Endothelial cell of umbilical vein (primary cell): ENCODE data around the gene FOXM1. TPM values are rescaled to one million over a fixed set of nuclear protein-coding genes. Genes with fewer than 3 reads are reported as not detected.

Source experiments
- BruUV-seq: library from RNA; stranded (reverse); fragments of 400-500 nt; replicated peaks from 2 replicates; lab custom pipeline; 2021; lab: Mats Ljungman, UMichigan
- CTCF ChIA-PET: fragments of 300-600, 350-600 bp; sonication (Branson Sonifier 250); formaldehyde crosslinking; loops from one replicate; lab custom pipeline; 2021; ENCODE audit warnings: antibody characterized with exemption, inconsistent platforms; lab: Charles Lee
- POLR2A ChIA-PET: fragments of 300-600, 350-600 bp; sonication (Branson Sonifier 250); formaldehyde crosslinking; loops from one replicate; lab custom pipeline; 2021; ENCODE audit warnings: antibody characterized with exemption, inconsistent platforms; lab: Charles Lee
- DNase-seq: peaks from one replicate; pipeline ENCODE4 v3.0.0-alpha.2; 2011; ENCODE audit warnings: low read depth, low spot score
- FAIRE-seq: peaks from 2 replicates; lab custom pipeline; 2011; peaks lifted over from hg19 to GRCh38; lab: Jason Lieb, UNC
- H2AFZ ChIP-seq: 2 replicates; pipeline ENCODE4 v1.6.0; 2012; ENCODE audit warnings: low read depth, low read length, control low read depth, inconsistent platforms
- H3K27ac ChIP-seq: 2 replicates; pipeline ENCODE4 v1.5.1; 2011; ENCODE audit warnings: low read depth, mild to moderate bottlenecking, control low read depth, low read length, moderate library complexity; ENCODE audit not compliant: insufficient read depth
- H3K27me3 ChIP-seq, 2 experiments: 2 replicates each; pipeline versions ENCODE4 v1.6.0 to v1.6.1; 2011; ENCODE audit warnings: low read length in 2 of 2, mixed read lengths in 1 of 2; ENCODE audit not compliant: control insufficient read depth in 2 of 2, insufficient read depth in 2 of 2
- H3K36me3 ChIP-seq, 2 experiments: 2 replicates in 1 of 2; 3 replicates in 1 of 2; pipeline ENCODE4 v1.5.1; 2011; ENCODE audit warnings: low read length in 2 of 2, mild to moderate bottlenecking in 1 of 2, moderate library complexity in 1 of 2; ENCODE audit not compliant: control insufficient read depth in 2 of 2, insufficient read depth in 2 of 2; ENCODE audit errors: extremely low read depth in 1 of 2
- H3K4me1 ChIP-seq: 3 replicates; pipeline ENCODE4 v1.5.1; 2011; ENCODE audit warnings: mild to moderate bottlenecking, low read length; ENCODE audit not compliant: control insufficient read depth, insufficient read depth; ENCODE audit errors: extremely low read depth
- H3K4me2 ChIP-seq: 2 replicates; pipeline ENCODE4 v1.6.1; 2011; ENCODE audit warnings: low read length, control low read depth, mixed read lengths; ENCODE audit not compliant: insufficient read depth
- H3K4me3 ChIP-seq, 3 experiments: fragments of 200-600 bp in 1 of 3; sonication (generic), shearing (Covaris generic) in 1 of 3; replicated peaks in 1 of 3; 2 replicates each; pipeline ENCODE4 v1.5.1; 2011 to 2016; ENCODE audit warnings: control low read depth in 3 of 3, low read length in 3 of 3, mild to moderate bottlenecking in 2 of 3, inconsistent platforms in 1 of 3, low read depth in 1 of 3, moderate library complexity in 1 of 3; ENCODE audit not compliant: insufficient read depth in 1 of 3
- H3K79me2 ChIP-seq: 2 replicates; pipeline ENCODE4 v1.6.0; 2012; ENCODE audit warnings: low read length, inconsistent platforms; ENCODE audit not compliant: control insufficient read depth, insufficient read depth
- H3K9ac ChIP-seq: replicated peaks from 2 replicates; pipeline ENCODE3; 2011; ENCODE audit warnings: low read length, control low read depth; ENCODE audit not compliant: insufficient read depth; ENCODE audit errors: extremely low read depth
- H3K9me1 ChIP-seq: replicated peaks from 3 replicates; pipeline ENCODE4 v1.6.0; 2011; ENCODE audit warnings: mild to moderate bottlenecking, low read length; ENCODE audit not compliant: control insufficient read depth, insufficient read depth; ENCODE audit errors: extremely low read depth
- H3K9me3 ChIP-seq: replicated peaks from 2 replicates; pipeline ENCODE4 v1.5.1; 2012; ENCODE audit warnings: low read length, inconsistent platforms; ENCODE audit not compliant: control insufficient read depth, insufficient read depth
- H4K20me1 ChIP-seq: replicated peaks from 2 replicates; pipeline ENCODE3; 2011; ENCODE audit warnings: mild to moderate bottlenecking, low read length; ENCODE audit not compliant: control insufficient read depth, insufficient read depth; ENCODE audit errors: extremely low read depth
- EZH2 ChIP-seq: IDR thresholded peaks from 2 replicates; pipeline ENCODE4 v1.6.1; 2012; ENCODE audit warnings: borderline replicate concordance, low read depth, mild to moderate bottlenecking, moderate library complexity, low read length, inconsistent platforms; ENCODE audit not compliant: severe bottlenecking
- FOS ChIP-seq: IDR thresholded peaks from 2 replicates; pipeline ENCODE4 v1.6.1; 2011; ENCODE audit warnings: mild to moderate bottlenecking, low read length, moderate library complexity, borderline replicate concordance; ENCODE audit not compliant: insufficient read depth
- GATA2 ChIP-seq: IDR thresholded peaks from 2 replicates; pipeline ENCODE4 v1.7.0; 2011; ENCODE audit warnings: low read depth, mild to moderate bottlenecking, moderate library complexity, mixed read lengths, low read length; ENCODE audit not compliant: insufficient read length, insufficient read depth
- JUN ChIP-seq: IDR thresholded peaks from 2 replicates; pipeline ENCODE4 v1.6.1; 2011; ENCODE audit warnings: borderline replicate concordance, low read depth; ENCODE audit not compliant: insufficient read length, insufficient read depth
- MYC ChIP-seq: IDR thresholded peaks from one replicate; pipeline ENCODE4 v1.6.1; 2011; ENCODE audit warnings: mild to moderate bottlenecking, low read depth, low read length
- POLR2A ChIP-seq: IDR thresholded peaks from 2 replicates; pipeline ENCODE4 v1.6.1; 2012; ENCODE audit warnings: low read depth, mild to moderate bottlenecking, control low read depth, low read length
- POLR2AphosphoS5 ChIP-seq: IDR thresholded peaks from 2 replicates; pipeline ENCODE4 v1.6.1; 2012; ENCODE audit warnings: low read depth, mild to moderate bottlenecking, control low read depth, low read length, moderate library complexity; ENCODE audit not compliant: insufficient read depth
- dilution Hi-C: fragments of 300-500 bp; cut with MboI; formaldehyde crosslinking; loops from one replicate; pipeline ENCODE4 v1.15.0; 2019; ENCODE audit warnings: low sequenced_read_pairs; ENCODE audit not compliant: extremely low pct_ligation_motif_present
- intact Hi-C: fragments of 100-400 bp; cut with micrococcal nuclease; formaldehyde crosslinking; loops from one replicate; pipeline ENCODE4 v1.10.0; 2022
- polyA plus RNA-seq, 4 experiments: library from polyadenylated mRNA; depleted of rRNA in 3 of 4; stranded (reverse) in 3 of 4; unstranded in 1 of 4; fragments of >200 nt; gene quantifications; 2 replicates each; pipeline versions ENCODE4 v1.2.1 to v1.2.3, GENCODE V29; 2011 to 2012; ENCODE audit warnings: missing spikeins in 1 of 4
- total RNA-seq: library from RNA; stranded (reverse); gene quantifications from 2 replicates; pipeline ENCODE4 v1.2.3, GENCODE V29; 2021
- TF ChIP-seq, protein P1 (sequence below): IDR thresholded peaks from 2 replicates; pipeline ENCODE4 v1.6.1; 2011; ENCODE audit not compliant: insufficient read depth, insufficient read length
- TF ChIP-seq, protein P2 (sequence below), 2 donors: IDR thresholded peaks; 1 replicate in 1 of 2; 2 replicates in 1 of 2; pipeline ENCODE4 v1.5.1; 2011; ENCODE audit warnings: low read length in 2 of 2, mild to moderate bottlenecking in 2 of 2, moderate library complexity in 2 of 2, control low read depth in 1 of 2, inconsistent platforms in 1 of 2, low read depth in 1 of 2; ENCODE audit not compliant: insufficient read depth in 1 of 2; ENCODE audit errors: extremely low read depth in 1 of 2

Gene FOXM1
- total and polyA plus RNA-seq, 2 donors (not counting 3 experiments of a cell fraction or from before 2014, with no cell fraction given), result 43.5 to 136 TPM

DNA sequence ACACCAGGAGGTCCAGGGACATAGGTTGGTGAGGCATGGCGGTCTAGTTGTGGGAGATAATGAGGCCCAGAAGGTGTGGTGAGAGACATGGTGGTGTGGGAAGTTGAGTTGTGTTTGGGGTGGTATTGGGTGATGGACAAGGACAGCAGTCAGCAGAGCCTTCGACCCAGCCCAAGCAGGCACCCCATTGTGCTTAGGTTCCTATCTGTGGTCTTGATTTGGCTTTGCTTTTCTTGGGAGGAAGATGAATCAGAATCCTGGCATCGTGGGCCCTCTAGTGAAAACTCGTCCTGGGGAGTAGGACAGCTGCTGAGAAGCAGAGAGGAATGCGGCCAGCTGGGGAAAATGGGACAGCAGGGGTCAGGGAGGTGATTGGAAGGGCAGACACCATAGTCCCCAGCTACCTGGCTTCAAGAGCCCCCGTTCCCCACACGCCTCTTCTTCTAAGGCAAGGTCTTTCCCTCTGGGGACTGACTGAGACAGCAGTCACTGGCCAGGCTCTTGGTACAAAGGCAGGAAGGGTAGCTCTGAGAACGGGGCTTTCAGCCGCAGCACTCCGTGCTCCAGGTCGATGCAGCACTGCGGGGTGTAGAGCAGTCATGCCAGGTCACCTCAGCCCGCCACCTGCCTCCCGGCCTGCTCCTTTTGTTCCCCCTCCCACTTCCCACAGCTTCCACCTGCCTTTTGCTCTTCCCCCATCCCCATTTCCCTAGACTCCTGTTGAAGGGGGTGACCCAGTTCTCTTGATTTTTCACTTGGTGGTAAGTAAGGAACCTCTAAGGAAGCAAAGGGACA is 50.1 kb downstream of the FOXM1 start:
- no peak overlapping the region for H3K4me3 ChIP-seq
- no peak overlapping the region for H3K4me2 ChIP-seq
- no peaks in the 10 kb centered on the region for H3K27me3 ChIP-seq
- H2AFZ ChIP-seq, result no peak overlapping the region
- no peaks in the 10 kb centered on the region for H3K79me2 ChIP-seq
- peaks cover 15 to 35% of the 10 kb centered on the region in 2 experiments for H3K36me3 ChIP-seq
- H3K4me1 ChIP-seq, result no peaks in the 10 kb centered on the region
- intact Hi-C loops (no loop called here), dilution Hi-C loops (no loop called here)
- DNase-seq (no peak), FAIRE-seq (no peak)
- H3K9ac ChIP-seq, result no peak overlapping the region
- no peaks in the 10 kb centered on the region for H3K9me1 ChIP-seq
- no peak overlapping the region for H3K27ac ChIP-seq
- POLR2A ChIA-PET, result no interaction called here
- TF ChIP-seq GATA2 (no peak), MYC (no peak), FOS (no peak), POLR2A (no peak), JUN (no peak)
- TF ChIP-seq, protein P1, sequence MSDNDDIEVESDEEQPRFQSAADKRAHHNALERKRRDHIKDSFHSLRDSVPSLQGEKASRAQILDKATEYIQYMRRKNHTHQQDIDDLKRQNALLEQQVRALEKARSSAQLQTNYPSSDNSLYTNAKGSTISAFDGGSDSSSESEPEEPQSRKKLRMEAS, result no peak
- BruUV-seq, result no TSS peak
- H4K20me1 ChIP-seq, result no peaks in the 10 kb centered on the region
- H3K9me3 ChIP-seq, result no peaks in the 10 kb centered on the region
- CTCF ChIA-PET, result interaction anchor here (1.0 kb wide), 1 partner anchor 19 kb away, joined by 4 read pairs; no protein-coding TSS in a partner anchor

DNA sequence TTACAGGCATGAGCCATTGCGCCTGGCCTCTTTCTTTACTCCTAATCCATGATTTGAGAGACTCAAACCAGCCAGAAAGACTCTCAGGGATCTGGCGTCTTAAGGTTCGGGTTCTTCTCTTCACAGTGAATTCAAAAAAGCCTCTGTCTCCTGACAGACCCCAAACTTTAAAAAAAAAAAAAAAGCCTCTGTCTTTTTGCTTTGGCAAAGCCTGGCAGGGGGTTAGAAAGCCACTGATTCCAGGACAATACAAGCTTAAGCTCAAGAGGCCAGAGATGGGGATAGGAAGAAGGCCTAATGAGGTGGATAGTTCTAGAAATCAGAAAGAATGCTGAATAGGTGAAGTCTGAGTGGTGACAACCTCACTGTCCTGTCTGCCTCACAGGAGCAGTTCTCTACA is 50.9 kb downstream of the FOXM1 start:
- intact Hi-C loops (no loop called here), dilution Hi-C loops (no loop called here)
- no peak for TF ChIP-seq POLR2AphosphoS5
- TF ChIP-seq, protein P2, sequence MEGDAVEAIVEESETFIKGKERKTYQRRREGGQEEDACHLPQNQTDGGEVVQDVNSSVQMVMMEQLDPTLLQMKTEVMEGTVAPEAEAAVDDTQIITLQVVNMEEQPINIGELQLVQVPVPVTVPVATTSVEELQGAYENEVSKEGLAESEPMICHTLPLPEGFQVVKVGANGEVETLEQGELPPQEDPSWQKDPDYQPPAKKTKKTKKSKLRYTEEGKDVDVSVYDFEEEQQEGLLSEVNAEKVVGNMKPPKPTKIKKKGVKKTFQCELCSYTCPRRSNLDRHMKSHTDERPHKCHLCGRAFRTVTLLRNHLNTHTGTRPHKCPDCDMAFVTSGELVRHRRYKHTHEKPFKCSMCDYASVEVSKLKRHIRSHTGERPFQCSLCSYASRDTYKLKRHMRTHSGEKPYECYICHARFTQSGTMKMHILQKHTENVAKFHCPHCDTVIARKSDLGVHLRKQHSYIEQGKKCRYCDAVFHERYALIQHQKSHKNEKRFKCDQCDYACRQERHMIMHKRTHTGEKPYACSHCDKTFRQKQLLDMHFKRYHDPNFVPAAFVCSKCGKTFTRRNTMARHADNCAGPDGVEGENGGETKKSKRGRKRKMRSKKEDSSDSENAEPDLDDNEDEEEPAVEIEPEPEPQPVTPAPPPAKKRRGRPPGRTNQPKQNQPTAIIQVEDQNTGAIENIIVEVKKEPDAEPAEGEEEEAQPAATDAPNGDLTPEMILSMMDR (IDR thresholded peaks at IDR 0.05; ENCODE audit: extremely low read depth in 1 of 2, insufficient read depth in 1 of 2, low read depth in 1 of 2, low read length in 2 of 2), result no peak
- no peak for TF ChIP-seq JUN
- TF ChIP-seq MYC, result no peak
- TF ChIP-seq POLR2A, result no peak
- TF ChIP-seq GATA2, result no peak
- TF ChIP-seq FOS, result no peak
- no peak for TF ChIP-seq EZH2
- CTCF ChIA-PET, result no interaction called here
- Histone ChIP-seq H3K9ac (no peak overlapping the region), H2AFZ (no peak overlapping the region), H3K4me1 (no peaks in the 10 kb centered on the region), H3K27ac (no peak overlapping the region), H3K27me3 (no peaks in the 10 kb centered on the region), H3K9me1 (no peaks in the 10 kb centered on the region), H3K9me3 (no peaks in the 10 kb centered on the region), H4K20me1 (no peaks in the 10 kb centered on the region), H3K36me3 (peaks cover 15 to 42% of the 10 kb centered on the region in 2 experiments), H3K4me2 (no peak overlapping the region), H3K4me3 (no peak overlapping the region), H3K79me2 (no peaks in the 10 kb centered on the region)
- BruUV-seq, result no TSS peak
- FAIRE-seq, result no peak
- POLR2A ChIA-PET, result no interaction called here
- no peak for DNase-seq
